ENCODE measurements around the gene INKA2.

Gene INKA2

DNA sequence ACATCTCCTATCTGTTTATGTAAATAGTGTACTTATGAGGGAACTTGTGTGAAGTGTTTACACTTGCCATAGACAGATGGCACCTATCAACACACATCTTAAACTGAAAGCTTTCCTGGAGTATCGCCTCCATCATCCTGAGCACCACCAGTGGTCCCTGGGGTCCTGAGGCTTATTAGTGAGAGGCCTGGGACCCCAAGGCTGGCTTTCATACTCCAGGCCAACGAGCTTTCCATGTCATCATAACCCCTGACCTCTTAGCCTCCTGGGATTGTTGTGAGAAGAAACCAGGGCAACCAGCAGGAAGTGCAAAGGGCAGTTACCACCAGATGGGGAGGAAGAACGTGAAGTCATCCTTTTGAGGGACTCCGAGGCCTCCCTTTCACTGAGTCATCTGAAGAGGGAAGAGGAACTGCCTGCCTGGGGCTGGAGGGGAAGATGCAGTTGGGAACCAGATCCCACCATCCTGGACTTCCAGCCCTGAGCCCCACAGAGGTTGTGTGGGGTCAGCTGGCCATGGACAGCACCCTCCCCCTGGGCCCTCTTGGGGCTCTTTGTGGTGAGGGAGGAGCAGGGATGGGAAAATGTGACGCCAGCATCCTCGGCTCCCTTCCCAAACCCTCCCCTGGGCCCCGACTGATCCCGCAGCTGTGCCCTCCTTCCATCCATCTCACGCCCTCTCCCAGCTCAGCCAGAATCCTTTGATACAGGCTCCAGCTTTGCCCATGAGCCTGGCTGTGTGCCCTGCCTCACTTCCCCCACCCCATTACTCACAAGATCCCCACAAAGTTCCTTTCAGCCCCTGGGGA, 5.8 kb downstream of the INKA2 start:
- no peak for DNase-seq (ENCODE audit: low read depth in 1 of 2, low spot score in 1 of 2)

DNA sequence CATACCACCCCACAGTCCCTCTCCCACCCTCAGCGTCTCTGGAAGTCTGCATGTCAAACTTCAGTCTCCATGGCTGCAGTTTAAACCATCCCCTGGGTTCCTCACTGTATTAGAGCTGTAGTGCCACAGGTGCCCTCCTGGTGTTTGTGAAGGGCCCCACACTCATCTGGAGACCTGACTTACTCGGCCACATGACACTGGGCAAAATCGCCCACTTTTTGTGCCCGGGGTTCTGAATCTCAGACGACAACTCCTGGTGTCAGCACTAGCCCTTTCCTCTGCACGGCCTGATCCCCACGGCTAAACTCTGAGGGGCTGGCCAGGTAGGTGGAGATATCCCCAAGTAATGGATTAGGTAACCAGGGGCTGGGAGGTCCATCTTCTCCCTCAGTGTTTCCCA, 6.5 kb downstream of the INKA2 start:
- no peak for DNase-seq (ENCODE audit: low read depth in 1 of 2, low spot score in 1 of 2)

DNA sequence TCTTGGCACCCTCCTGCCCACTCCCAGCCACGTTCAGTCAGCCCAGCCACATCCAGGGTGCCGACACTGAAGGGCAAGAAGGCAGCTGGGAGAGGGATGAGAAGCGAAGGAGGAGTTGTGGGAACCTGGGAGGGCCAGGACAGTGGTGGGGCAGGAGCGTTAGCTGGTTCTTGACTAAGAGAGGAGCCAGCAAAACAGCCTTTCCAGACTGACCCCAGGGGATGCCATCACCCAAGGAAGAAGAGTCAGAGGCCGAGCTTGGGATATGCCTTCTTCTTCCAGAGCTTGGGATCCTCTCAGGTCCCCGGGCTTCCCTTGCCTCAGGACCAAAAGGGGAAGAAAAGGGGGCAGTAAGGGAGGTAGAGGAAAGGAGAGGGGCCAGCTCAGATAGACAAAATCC, 7.2 kb downstream of the INKA2 start:
- DNase-seq (ENCODE audit: low read depth in 1 of 2, low spot score in 1 of 2) = no peak

DNA sequence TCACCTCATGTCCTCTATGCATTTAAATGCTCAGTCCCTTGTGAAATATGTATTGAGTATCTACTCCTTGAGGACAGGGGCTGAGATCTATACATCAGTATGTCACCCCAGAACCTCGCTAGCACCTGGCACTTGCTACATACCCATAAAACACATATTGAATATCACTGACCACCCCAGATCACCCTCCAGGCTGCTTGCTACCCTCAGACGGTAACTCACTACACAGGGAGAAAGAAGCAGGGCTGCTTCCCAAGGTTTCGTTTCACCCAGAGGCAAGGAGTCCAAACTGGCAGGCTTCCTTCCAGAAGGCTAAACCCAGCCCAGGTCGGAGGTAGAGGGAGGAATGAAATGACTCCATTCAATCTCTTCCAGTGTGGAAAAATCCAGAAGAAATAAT, 8.5 kb downstream of the INKA2 start:
- no peak for DNase-seq (ENCODE audit: low read depth in 1 of 2, low spot score in 1 of 2)

DNA sequence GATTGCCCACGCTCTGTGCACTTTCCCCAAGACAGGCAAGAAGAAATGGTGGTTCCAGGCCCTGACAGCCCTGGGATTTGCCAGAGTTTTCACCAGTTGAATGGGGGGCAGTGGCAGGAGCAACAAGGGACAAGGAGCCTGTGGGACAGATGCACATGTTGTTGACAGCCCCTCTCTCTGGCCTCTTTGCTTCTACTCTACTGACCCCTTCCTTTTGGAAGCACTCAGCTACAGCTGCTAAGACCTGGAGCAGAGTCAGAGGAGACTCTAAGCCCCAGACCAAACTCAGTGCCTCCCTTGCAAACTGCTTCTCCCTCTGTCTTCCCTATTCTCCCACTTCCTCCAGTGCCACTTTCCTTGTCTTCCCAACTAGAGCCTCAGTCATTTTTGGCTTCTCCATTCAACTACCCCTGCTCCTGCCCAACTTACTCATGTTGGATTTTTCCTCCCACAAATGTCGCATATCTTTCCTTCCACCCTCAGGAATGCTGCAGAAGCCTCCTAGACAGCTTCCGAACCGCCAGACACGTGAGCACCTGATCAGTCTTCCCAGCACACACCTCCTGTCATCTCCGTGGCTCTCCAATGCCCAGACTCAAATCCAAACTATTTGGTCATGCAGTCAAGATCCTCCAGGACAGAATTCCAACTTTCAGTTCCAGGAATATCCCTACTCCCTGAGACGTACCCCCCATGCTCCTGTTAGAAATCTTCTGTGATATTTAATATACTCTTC, 9.1 kb downstream of the INKA2 start:
- DNase-seq (ENCODE audit: low read depth in 1 of 2, low spot score in 1 of 2) = no peak

DNA sequence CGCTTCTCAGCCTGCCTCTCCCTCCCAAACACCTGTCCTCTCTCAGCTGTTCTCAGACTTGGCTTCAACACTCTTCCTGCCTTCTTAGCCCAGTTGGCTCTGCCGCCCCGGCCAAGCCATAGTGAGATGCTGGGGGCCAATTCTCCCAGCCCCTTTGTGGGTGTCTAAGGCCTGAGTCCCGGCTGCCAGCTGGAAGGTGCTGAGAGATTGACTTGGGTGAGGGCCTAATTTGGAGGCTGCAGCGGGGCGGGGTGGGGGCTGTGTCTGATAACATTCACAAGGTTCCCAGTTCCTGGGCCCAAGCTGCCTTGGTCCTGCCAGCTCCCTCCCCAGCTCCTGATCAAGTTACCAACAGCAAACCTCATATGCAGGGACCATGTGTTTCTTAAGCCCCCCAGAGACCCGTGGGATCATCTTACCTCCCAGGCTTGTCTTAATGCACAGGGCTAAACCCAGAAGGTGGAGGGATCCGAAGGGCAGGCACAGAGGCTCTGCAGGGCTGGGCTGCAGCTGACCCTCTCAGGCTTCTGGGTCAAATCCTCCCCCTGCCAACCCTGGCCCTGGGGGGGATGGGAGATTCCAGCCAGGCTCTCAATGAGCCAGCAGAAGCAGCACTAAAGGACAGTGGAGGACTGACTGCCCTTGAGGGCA, 9.8 kb downstream of the INKA2 start:
- DNase-seq (ENCODE audit: low read depth in 1 of 2, low spot score in 1 of 2) = no peak

DNA sequence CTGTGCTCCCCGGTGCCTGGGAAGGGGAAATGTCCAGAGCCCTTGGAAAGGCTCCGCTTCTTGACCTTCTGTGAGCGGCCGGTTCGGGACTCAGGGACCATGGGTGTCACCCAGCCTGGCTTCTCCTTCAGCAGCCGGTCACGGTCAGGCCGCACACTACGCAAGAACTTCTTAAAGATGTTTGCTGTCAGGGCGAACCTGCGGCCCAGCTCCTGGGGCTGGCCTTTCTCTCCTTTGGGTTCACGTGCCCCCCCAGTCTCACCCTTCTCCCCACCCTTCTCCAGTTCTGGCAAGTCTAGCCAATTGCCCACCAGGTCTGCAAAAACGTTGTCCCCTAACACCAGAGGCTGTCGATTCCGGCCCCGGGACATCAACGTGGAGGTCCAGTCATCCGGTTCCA, 12.1 kb downstream of the INKA2 start:
- no peak for DNase-seq (ENCODE audit: low read depth in 1 of 2, low spot score in 1 of 2)

DNA sequence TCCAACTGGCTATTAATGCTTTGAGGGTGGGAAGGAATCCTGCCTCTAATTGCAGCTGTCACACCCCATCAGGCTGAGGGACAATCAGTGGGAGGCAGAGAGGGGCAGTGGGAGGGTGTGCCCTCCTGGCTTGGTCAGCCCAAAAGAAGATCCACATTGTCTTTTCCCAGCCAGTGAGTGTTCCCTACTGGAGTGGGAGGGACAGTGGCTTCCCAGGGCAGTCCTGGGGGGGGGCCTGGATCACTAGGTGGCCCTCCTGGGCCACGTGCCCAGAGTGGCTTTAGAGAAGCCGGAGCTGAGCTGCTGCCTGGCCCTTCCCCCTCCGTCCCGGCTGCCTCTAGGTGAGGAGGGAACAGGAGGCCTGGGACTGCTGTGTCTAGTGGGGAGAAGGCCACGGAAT, 14.0 kb downstream of the INKA2 start:
- DNase-seq (ENCODE audit: low read depth in 1 of 2, low spot score in 1 of 2) = no peak

DNA sequence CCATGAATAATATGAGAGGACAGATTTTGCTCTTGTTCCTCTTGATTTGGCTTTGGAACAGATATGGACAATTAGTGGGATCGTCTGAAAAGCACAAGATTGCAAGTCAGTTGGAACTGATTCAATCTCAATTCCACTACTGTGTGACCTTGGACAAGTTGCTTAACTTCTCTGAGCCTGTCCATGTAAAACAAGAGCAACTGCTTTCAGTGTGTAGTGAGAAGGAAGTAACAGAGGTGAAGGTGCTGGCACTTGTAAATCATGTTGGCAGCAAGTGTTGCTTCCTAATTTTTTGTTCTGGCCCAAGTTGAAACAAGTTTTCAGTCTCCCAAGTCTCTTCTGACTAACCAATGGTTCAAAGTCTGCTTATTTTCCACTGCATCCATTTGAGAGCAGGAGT, 15.3 kb downstream of the INKA2 start:
- DNase-seq (ENCODE audit: low read depth in 1 of 2, low spot score in 1 of 2) = no peak

DNA sequence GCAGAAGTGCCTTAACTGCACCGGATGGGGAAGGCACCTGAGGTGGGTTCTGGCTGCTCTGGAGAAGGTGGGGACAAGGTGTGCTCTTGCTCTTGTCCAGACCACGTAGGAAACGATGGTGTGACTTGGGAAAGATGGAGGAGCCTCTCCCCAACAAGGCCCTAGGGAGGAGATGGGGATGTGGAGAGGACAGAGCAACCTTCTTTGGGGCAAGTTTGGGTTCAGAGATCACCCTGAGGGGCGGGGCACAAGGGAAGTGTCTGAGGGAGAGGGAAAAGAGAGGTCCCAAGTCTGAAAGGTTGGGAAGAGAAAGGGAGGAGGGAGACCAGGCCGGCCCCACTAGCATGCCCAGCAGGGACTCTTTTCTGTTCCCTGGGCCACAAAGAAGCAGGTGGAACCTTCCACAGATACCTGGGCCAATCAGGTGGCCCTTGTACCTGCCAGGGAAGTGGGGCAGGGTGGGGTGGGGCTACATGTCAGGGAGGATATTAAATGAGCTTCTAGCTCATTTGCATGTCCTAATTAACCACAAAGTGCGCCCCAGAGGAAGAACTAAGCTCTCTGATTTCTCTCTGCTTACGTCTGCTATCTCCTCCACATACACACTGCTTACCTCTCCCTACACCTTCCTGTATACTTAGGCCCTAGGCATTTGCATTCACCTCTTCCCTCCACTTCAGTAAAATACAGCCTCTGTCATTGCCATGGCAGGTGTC, 15.9 kb downstream of the INKA2 start:
- DNase-seq (ENCODE audit: low read depth in 1 of 2, low spot score in 1 of 2) = no peak

DNA sequence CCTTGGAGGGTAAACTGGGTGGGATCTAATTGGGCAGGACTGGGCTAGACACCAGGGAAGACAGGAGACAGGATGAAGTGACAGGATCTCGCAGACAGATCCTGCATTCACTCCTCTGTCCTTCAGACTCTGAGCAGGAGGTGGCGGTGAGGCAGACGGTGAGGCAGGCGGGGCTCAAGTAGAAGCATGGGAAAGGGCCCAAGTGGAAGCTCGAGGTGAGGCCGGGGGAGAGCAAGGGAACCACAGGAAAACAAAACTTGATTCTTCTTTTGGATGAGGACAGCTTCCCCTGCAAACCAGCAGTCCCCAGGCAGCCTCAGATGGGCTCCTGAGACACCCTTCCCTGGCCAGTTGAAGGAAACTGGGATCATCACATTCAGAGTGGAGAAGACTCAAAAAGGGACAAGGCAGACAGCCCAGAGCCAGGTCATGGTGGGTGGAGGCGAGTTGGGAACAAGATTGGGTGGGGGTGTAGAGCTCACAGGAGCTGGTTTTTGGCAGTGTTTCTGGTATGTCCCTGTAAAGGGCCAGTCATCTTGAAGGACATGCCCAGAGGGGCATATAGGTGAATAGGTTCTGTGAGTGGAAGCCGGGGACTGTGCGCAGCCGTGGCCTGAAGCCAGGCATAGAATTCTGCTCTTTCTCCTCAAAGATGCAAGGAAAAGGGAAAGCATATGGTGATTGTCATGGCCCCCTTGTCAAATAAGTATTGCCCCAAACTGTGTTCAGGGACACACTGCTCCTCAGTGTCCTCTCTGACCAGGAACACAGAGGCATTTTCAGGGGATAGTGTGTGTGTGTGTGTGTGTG, 18.0 kb downstream of the INKA2 start:
- DNase-seq (ENCODE audit: low read depth in 1 of 2, low spot score in 1 of 2) = no peak

DNA sequence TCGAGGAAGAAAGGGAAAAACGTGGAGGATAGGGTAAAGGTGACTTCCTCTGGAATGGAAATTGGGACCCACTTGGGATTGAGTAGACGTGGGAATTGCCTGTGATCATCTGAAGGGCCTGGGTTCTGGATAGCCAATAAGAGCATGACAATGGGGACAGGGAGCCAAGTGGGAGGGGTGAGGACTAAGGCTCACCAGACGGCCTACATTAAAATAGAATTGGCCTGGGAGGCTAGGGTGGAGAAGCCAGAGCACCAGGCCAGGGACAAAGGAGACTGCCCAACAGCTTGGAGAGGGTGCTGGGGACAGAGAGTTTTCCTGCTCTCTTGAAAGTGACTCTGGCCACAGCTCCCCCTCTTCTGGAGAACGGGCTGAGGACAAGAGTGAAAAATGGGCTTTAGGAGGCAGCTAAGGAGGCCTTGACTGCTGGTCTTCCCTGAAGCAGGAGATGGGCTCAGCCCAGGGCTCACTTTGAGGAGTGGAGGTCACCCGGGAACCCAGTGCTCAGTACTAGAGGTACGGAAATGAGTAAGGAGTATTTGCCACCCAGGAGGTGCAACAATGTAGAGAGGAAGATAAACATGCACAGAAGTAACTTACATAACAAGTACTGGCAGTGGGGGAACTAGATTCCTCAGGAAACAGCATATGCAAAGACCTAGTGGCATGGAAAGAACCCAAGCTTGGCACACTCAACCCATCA, 18.8 kb downstream of the INKA2 start:
- DNase-seq (ENCODE audit: low read depth in 1 of 2, low spot score in 1 of 2) = no peak

DNA sequence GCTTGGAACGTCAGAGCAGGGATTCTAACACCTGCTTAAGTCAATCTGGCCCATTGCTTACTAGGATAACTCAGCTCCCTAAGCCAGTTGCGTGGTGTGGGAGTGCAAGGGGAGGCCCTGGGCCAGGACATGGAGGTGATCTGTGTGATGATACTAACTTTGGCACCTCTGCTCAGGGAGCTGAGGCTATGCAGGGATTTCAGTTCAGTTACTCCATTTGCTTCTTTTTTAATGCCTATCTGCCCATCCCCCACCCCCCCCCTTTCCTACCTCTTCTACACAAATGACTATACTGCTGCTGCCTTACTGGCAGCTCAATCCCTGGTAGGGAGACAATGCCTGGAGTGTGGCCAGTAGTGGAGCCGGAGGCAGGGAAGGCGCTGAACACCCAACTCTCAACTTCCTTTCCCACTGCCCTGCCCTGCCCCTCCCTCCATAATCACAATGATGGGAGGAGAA, 19.5 kb downstream of the INKA2 start:
- DNase-seq (ENCODE audit: low read depth in 1 of 2, low spot score in 1 of 2) = no peak

DNA sequence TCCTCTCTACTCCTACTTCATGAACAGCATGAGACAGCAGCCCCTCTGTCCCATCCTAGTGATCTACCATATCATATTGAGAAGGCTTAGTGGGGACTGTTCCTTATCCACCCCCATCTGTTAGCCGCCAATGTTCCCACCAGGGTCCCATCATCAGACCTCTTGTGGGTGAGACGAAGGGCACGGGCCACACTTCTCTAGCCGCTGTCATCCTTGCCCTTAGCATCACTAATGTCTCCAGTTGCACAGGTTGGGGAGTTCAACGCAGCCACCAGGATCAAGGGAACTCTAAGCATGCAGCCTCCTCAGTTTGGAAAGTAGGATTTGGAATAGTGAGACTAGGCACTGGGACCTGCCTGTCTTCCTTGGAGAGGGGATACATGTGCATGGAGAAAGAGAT, 20.1 kb downstream of the INKA2 start:
- no peak for DNase-seq (ENCODE audit: low read depth in 1 of 2, low spot score in 1 of 2)

DNA sequence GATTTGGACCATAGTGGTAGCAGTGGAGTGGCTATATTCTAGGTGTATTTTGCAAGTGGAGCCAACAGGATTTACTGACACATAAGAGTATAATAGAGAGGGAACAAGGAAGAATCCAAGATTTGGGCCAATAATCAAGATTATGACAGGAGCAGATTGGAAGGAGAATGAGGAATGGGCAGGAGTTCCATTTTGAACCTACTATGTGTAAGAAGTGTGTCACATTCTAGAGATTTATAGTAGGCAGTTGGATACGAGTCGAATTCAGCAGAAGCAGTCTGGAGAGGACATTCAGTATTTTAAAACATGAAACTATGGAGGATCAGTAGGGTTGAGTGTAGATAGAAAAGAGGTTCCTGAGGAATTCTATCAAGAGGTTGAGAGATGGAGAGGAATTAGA, 21.7 kb downstream of the INKA2 start:
- DNase-seq (ENCODE audit: low read depth in 1 of 2, low spot score in 1 of 2) = no peak

DNA sequence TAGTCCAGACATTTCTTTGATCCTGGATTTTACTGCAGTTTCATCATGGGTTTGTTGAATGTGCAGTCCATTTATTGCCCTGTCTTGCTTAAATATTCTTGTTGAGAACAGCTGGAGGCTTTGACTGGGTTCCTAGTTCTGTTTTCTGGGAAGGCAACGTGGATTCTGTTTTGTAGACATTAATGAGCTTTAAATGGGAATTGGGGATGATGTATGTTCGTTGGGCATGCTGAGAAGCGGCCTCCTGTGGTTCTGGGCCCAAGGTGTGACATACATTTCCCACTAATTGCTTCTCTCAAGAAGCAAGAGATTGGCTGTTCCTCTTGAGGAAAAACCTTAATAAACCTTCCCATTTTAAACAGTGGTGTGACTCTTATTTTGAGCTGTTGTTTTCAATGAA, 22.9 kb downstream of the INKA2 start:
- no peak for DNase-seq (ENCODE audit: low read depth in 1 of 2, low spot score in 1 of 2)

DNA sequence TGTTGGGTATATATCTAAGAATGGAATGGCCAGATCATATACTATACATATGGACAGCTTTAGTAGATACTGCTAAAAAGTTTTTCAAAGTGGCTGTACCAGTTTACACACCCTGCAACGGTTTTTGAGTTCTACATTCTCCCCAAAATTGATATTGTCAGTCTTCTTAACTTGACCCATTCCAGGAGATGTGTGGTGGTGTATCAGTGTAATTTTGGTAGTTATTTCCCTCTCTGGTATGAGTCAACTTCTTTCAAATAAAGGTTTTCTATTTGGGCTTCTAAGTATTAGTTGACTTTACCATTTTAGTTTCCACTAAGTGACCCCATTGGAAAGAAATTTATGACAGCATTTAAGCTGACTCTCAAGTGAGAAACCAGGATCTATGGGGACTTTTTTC, 29.2 kb downstream of the INKA2 start:
- no peak for DNase-seq (ENCODE audit: low read depth in 1 of 2, low spot score in 1 of 2)

DNA sequence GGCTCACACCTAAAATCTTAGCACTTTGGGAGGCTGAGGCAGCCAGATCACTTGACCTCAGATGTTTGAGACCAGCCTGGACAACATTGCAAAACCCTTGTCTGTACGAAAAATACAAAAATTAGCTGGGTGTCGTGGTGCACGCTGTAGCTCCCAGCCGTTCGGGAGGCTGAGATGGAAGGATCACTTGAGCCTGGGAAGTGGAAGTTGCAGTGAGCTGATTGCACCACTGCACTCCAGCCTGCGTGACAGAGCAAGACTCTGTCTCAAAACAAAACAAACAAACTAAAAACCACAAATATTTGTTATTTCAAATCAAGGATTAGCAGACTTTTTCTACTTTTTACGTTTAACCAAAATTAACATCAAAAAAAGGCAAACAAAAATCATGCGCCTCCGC, 31.3 kb downstream of the INKA2 start:
- DNase-seq (ENCODE audit: low read depth in 1 of 2, low spot score in 1 of 2) = no peak

DNA sequence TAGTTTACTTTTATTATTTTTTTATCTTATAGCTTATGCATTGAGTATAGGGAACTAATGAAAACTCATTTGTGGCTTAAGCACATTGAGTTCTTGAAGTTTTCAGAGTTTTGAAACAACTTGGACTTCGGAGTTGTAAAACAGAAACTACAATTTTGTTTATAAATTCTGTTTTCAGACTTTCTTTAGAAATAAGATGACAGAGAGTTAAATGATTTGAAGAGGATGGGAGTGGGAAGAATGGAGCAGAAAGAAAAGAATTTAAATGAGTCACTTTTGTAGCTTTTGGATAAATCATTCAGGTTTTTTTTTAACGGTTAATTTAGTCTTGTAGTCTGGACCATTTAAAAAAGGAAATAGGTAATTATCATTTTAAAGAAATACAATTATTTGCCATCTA, 32.3 kb downstream of the INKA2 start:
- DNase-seq (ENCODE audit: low read depth in 1 of 2, low spot score in 1 of 2) = no peak

DNA sequence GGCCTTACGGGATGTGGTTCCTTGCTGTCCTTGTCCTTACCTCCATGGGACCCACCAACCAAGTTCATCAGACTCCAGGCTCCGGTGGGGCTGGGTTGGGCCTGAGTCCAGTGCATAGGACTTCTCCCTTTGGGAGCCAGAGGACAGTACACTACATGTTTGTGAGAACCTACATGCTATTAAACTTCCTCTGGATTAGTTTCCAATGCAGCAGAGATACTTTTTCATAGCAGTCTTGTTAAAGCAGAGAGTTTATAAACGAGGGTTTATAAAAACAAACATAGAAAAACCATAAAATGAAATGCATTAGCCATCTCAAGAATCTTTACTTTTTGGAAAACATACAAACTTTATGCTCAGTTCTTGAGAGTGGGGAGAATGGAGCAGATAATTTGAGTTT, 33.4 kb downstream of the INKA2 start:
- no peak for DNase-seq (ENCODE audit: low read depth in 1 of 2, low spot score in 1 of 2)

Data from stimulated activated CD4-positive, alpha-beta T cell treated with anti-CD3 and anti-CD28 coated beads, Interleukin-15, amount 100 ng/mL, for 1 hour (primary cell).